Measurements from ENCODE around the gene CDK5RAP3.

Gene CDK5RAP3

DNA sequence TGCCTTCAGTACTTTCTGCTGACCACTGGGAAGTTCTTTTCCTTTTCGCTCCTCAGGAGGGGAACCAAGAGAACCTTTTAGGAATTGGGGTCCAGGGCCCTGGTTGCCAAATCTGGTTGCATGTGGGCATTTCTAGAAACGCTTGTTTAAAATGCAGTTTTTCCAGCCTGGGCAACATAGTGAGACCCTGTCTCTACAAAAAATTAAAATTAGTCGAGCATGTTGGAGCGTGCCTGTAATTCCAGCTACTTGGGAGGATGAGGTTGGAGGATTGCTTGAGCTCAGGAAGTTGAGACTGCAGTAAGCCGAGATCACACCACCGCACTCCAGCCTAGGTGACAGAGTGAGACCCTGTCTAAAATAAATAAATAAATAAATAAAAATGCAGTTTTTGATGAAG, 28.3 kb upstream of the CDK5RAP3 start:
- Histone ChIP-seq H3K4me1 (ENCODE audit: insufficient read depth, low read length) (peaks cover 30% of the 10 kb centered on the region), H3K4me3 (ENCODE audit: low read depth in 1 of 2, low read length in 2 of 2) (peak overlapping the region; percentile 61 to 83; a peak in 3 of 4 replicates), H3K9me3 (ENCODE audit: insufficient read depth, low read length, severe bottlenecking) (no peaks in the 10 kb centered on the region), H3K27ac (ENCODE audit: low read length) (peak overlapping the region; percentile 79), H3K27me3 (ENCODE audit: insufficient read depth, low read length, poor library complexity) (no peaks in the 10 kb centered on the region), H3K9ac (ENCODE audit: low read depth, low read length) (peak overlapping the region; percentile 79), H3K79me2 (ENCODE audit: insufficient read depth, low read length) (peaks cover 16% of the 10 kb centered on the region), H3K4me2 (ENCODE audit: insufficient read depth, low read length) (peak overlapping the region; percentile 88), H2AFZ (ENCODE audit: low read depth, low read length) (no peak overlapping the region), H4K20me1 (ENCODE audit: insufficient read depth, low read length) (no peaks in the 10 kb centered on the region), H3K36me3 (ENCODE audit: insufficient read depth, low read length) (peaks cover 23% of the 10 kb centered on the region)
- ATAC-seq (ENCODE audit: insufficient read depth, low read depth) (no peak), DNase-seq (no peak)
- TF ChIP-seq EZH2 (IDR thresholded peaks at IDR 0.05; ENCODE audit: borderline replicate concordance, low read depth, low read length, severe bottlenecking) = no peak
- TF ChIP-seq, protein P1, sequence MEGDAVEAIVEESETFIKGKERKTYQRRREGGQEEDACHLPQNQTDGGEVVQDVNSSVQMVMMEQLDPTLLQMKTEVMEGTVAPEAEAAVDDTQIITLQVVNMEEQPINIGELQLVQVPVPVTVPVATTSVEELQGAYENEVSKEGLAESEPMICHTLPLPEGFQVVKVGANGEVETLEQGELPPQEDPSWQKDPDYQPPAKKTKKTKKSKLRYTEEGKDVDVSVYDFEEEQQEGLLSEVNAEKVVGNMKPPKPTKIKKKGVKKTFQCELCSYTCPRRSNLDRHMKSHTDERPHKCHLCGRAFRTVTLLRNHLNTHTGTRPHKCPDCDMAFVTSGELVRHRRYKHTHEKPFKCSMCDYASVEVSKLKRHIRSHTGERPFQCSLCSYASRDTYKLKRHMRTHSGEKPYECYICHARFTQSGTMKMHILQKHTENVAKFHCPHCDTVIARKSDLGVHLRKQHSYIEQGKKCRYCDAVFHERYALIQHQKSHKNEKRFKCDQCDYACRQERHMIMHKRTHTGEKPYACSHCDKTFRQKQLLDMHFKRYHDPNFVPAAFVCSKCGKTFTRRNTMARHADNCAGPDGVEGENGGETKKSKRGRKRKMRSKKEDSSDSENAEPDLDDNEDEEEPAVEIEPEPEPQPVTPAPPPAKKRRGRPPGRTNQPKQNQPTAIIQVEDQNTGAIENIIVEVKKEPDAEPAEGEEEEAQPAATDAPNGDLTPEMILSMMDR (IDR thresholded peaks at IDR 0.05; ENCODE audit: borderline replicate concordance, extremely low read depth, low read length, poor library complexity, severe bottlenecking) = no peak

DNA sequence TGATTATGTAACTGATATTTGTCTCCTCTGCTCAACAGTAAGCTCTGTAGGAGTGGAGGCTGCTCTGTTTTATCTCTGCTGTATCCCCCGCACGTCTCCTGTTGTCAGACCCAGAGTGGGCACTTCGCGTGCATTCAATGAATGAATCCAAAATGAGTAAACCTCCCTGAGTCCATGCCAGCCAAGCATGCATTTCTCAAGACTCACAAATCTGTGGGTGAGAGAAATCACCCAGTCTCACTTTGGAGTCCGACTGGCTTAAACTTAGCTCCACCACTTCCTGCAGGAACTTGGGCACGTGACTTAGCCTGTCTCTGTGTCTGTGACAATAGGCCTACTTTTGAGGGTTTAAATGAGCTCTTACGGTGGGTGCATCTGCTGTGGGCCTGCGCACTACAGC, 25.8 kb upstream of the CDK5RAP3 start:
- no peak for ATAC-seq (ENCODE audit: insufficient read depth, low read depth)

DNA sequence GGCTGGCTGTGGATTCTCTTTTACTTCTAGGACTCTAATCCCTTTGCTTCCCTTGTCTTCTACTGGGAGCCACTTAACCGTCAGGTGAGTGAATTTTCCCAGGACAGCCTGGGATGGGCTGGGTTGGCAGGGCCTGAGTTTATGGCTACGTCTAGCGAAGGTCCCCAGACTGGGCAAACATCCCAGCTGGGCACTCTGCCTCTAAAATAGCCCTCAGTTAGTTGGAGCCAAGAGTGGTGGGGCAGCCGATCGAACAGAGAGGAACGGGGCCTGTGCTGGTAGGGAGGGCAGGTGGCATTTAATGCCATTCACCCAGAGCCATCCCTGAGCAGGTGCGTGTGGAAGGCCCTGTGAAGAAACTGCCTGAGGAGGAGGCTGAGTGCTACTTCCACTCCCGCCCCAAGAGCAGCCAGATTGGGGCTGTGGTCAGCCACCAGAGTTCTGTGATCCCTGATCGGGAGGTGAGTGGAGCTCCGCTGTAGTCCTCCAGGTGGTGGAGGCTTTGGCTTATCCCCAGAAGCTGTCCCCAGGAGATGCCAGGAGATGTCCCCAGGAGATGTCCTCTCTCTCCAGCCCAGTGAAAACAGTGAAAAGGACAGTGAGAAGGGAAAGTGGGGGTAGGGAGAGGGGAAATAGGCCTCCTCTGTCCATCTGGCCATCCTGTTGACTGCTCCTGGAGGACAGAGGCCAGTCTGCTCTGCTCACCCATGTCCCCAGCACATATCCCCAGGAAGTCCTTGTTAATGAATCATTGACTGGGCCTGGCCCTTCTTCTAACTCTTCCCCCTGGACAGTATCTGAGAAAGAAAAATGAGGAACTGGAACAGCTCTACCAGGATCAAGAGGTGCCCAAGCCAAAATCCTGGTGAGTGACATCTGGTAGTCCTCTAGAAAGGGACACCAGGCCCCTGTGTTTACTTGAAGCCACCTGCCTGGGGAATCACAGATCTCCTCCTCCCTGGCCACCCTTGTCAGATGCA, 25.1 kb upstream of the CDK5RAP3 start:
- no peaks in the 10 kb centered on the region for H3K27me3 ChIP-seq (ENCODE audit: insufficient read depth, low read length, poor library complexity)
- TF ChIP-seq, protein P1 (IDR thresholded peaks at IDR 0.05; ENCODE audit: borderline replicate concordance, extremely low read depth, low read length, poor library complexity, severe bottlenecking) = no peak
- TF ChIP-seq EZH2 (IDR thresholded peaks at IDR 0.05; ENCODE audit: borderline replicate concordance, low read depth, low read length, severe bottlenecking) = no peak
- H3K79me2 ChIP-seq (ENCODE audit: insufficient read depth, low read length) = peaks cover 14% of the 10 kb centered on the region
- no peak overlapping the region for H3K9ac ChIP-seq (ENCODE audit: low read depth, low read length)
- no peaks in the 10 kb centered on the region for H4K20me1 ChIP-seq (ENCODE audit: insufficient read depth, low read length)
- no peak overlapping the region for H3K27ac ChIP-seq (ENCODE audit: low read length)
- DNase-seq (no peak), ATAC-seq (ENCODE audit: insufficient read depth, low read depth) (no peak)
- peaks cover 31% of the 10 kb centered on the region for H3K36me3 ChIP-seq (ENCODE audit: insufficient read depth, low read length)
- H2AFZ ChIP-seq (ENCODE audit: low read depth, low read length) = no peak overlapping the region
- no peak overlapping the region for H3K4me3 ChIP-seq (ENCODE audit: low read depth in 1 of 2, low read length in 2 of 2)
- no peaks in the 10 kb centered on the region for H3K9me3 ChIP-seq (ENCODE audit: insufficient read depth, low read length, severe bottlenecking)
- H3K4me1 ChIP-seq (ENCODE audit: insufficient read depth, low read length) = peaks cover 28% of the 10 kb centered on the region
- H3K4me2 ChIP-seq (ENCODE audit: insufficient read depth, low read length) = no peak overlapping the region

More for the DNA sequence above, 25.8 kb upstream of the CDK5RAP3 start:
- no peak overlapping the region for H2AFZ ChIP-seq (ENCODE audit: low read depth, low read length)
- H3K4me2 ChIP-seq (ENCODE audit: insufficient read depth, low read length) = no peak overlapping the region
- H4K20me1 ChIP-seq (ENCODE audit: insufficient read depth, low read length) = no peaks in the 10 kb centered on the region
- peaks cover 36% of the 10 kb centered on the region for H3K4me1 ChIP-seq (ENCODE audit: insufficient read depth, low read length)
- no peaks in the 10 kb centered on the region for H3K27me3 ChIP-seq (ENCODE audit: insufficient read depth, low read length, poor library complexity)
- H3K36me3 ChIP-seq (ENCODE audit: insufficient read depth, low read length) = peaks cover 31% of the 10 kb centered on the region
- DNase-seq = no peak
- H3K27ac ChIP-seq (ENCODE audit: low read length) = no peak overlapping the region
- H3K9ac ChIP-seq (ENCODE audit: low read depth, low read length) = no peak overlapping the region
- H3K9me3 ChIP-seq (ENCODE audit: insufficient read depth, low read length, severe bottlenecking) = no peaks in the 10 kb centered on the region
- no peak for TF ChIP-seq EZH2 (IDR thresholded peaks at IDR 0.05; ENCODE audit: borderline replicate concordance, low read depth, low read length, severe bottlenecking)
- TF ChIP-seq, protein P1 (IDR thresholded peaks at IDR 0.05; ENCODE audit: borderline replicate concordance, extremely low read depth, low read length, poor library complexity, severe bottlenecking) = no peak
- peaks cover 16% of the 10 kb centered on the region for H3K79me2 ChIP-seq (ENCODE audit: insufficient read depth, low read length)
- H3K4me3 ChIP-seq (ENCODE audit: low read depth in 1 of 2, low read length in 2 of 2) = no peak overlapping the region

All from DND-41 (cell line).